Body of pancreas (tissue), 4 donors: ENCODE results near the gene APCS.

Source experiments
- POLR2A ChIP-seq, 3 donors: fragments of 450-650 bp; IDR thresholded peaks; one replicate each; pipeline ENCODE4 v1.6.1; 2016; ENCODE audit warnings: antibody characterized with exemption in 3 of 3, mild to moderate bottlenecking in 2 of 3
- TF ChIP-seq, protein P1 (sequence below), 7 experiments: fragments of 450-650 bp in 4 of 7; fragments of 200-600 bp in 3 of 7; sonication (generic) in 3 of 7; IDR thresholded peaks; one replicate each; pipeline ENCODE4 v1.5.1; 2016 to 2019; ENCODE audit warnings: antibody characterized with exemption in 7 of 7

DNA sequence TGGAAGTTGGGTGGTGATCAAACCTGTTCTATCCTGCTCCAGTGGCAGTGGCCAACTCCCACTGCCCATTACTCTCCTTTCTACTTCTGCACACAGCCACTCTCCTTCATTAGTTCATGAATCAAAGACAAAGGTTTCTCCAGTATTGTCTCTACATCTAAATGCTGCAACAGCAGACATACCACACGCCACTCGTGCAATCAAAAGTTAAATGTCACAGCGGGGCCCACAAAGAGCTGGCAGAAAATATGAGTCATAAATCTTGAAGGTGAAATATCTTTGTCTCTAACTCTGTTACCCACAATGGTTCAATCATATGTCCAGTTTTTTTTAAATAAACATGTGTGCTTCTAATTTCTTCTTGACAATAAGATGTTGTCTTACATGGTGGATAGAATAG is 13.3 kb downstream of the APCS start:
- no peak for TF ChIP-seq POLR2A (IDR thresholded peaks at IDR 0.05)
- TF ChIP-seq, protein P1, sequence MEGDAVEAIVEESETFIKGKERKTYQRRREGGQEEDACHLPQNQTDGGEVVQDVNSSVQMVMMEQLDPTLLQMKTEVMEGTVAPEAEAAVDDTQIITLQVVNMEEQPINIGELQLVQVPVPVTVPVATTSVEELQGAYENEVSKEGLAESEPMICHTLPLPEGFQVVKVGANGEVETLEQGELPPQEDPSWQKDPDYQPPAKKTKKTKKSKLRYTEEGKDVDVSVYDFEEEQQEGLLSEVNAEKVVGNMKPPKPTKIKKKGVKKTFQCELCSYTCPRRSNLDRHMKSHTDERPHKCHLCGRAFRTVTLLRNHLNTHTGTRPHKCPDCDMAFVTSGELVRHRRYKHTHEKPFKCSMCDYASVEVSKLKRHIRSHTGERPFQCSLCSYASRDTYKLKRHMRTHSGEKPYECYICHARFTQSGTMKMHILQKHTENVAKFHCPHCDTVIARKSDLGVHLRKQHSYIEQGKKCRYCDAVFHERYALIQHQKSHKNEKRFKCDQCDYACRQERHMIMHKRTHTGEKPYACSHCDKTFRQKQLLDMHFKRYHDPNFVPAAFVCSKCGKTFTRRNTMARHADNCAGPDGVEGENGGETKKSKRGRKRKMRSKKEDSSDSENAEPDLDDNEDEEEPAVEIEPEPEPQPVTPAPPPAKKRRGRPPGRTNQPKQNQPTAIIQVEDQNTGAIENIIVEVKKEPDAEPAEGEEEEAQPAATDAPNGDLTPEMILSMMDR (IDR thresholded peaks at IDR 0.05): no peak
